ENCODE data around the gene C20orf144.
"Not testable (repeated sequence)": the region's sequence is repeated elsewhere in the genome, so short reads cannot be mapped to it uniquely, and the experiment has no call there.

The C20orf144 gene

DNA sequence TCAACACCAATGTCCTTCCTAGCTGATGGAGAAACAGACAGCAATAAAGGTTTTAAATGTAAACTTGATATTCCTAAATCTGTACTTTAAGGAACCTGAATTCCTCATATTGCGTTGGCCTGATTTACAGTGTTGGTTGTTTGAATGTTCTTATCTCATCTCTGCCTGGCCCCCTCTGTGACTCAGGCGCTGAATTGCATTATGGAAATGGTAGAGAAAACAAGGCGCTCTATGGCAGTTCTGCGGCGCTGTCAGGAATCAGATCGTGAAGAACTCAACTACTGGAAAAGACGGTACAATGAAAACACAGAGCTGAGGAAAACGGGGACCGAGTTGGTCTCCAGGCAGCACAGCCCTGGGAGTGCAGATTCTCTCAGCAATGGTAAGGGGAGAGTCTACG lies 32.6 kb upstream of the C20orf144 start:
- H3K4me3 ChIP-seq (ENCODE audit: low read length) = no peak overlapping the region
- TF ChIP-seq, protein P1, sequence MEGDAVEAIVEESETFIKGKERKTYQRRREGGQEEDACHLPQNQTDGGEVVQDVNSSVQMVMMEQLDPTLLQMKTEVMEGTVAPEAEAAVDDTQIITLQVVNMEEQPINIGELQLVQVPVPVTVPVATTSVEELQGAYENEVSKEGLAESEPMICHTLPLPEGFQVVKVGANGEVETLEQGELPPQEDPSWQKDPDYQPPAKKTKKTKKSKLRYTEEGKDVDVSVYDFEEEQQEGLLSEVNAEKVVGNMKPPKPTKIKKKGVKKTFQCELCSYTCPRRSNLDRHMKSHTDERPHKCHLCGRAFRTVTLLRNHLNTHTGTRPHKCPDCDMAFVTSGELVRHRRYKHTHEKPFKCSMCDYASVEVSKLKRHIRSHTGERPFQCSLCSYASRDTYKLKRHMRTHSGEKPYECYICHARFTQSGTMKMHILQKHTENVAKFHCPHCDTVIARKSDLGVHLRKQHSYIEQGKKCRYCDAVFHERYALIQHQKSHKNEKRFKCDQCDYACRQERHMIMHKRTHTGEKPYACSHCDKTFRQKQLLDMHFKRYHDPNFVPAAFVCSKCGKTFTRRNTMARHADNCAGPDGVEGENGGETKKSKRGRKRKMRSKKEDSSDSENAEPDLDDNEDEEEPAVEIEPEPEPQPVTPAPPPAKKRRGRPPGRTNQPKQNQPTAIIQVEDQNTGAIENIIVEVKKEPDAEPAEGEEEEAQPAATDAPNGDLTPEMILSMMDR (IDR thresholded peaks at IDR 0.05; ENCODE audit: insufficient read depth, low read depth, low read length, missing control alignments) = no peak
- DNase-seq (ENCODE audit: low read depth) = no peak

DNA sequence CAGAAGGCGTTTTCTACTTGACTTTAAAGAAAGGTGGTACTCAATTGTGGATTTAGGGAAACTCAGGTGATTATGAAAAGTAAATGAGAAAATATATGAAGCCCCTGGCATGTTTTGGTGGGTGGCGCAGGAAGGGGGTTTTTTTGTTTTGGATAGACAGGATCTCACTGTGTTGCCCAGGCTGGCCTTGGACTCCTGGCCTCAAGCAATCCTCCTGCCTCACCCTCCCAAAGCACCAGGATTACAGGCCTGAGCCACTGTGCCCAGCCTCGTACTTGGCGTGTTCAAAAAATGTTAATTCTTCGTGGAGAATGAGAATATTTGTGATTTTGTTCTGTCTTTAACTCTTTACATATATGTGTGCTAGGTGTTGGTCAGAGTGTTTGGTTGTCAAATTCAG lies 32.1 kb upstream of the C20orf144 start:
- no peak for DNase-seq (ENCODE audit: low read depth)
- TF ChIP-seq, protein P1 (IDR thresholded peaks at IDR 0.05; ENCODE audit: insufficient read depth, low read depth, low read length, missing control alignments) = no peak
- H3K4me3 ChIP-seq (ENCODE audit: low read length) = no peak overlapping the region

DNA sequence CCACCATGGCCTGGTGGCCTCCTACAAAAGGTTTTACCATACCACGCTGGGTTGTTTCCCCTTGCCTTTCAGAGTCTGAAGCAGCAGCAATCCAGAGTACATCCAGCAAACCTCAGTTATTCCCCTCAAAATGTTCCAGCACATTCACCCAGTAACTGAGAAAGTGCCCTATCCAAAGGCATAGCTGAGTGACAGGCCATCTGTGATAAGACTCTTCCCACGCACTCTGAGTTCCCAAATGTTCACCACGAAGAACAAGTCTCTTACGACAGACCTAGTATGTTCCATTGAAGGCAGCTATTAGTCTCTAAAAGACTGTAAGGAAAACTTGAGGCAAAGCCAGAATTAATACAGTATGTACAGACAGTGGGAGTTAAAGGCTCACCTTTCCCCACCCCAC lies 31.6 kb upstream of the C20orf144 start:
- DNase-seq (ENCODE audit: low read depth) = no peak
- TF ChIP-seq, protein P1 (IDR thresholded peaks at IDR 0.05; ENCODE audit: insufficient read depth, low read depth, low read length, missing control alignments) = no peak
- no peak overlapping the region for H3K4me3 ChIP-seq (ENCODE audit: low read length)

DNA sequence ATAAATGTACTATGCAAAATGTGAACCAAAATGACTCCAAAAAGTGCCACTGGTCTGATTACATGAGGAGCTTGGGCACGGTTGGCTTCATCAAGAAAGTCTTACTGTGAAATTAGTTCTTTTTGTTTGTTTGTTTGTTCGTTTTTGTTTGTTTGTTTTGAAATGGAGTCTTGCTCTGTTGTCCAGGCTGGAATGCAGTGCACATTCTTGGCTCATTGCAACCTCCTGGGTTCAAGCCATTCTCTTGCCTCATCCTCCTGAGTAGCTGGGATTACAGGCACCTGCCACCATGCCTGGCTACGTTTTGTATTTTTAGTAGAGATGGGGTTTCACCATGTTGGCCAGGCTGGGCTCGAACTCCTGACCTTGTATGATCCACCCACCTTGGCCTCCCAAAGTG lies 30.2 kb upstream of the C20orf144 start:
- not testable (repeated sequence) for H3K4me3 ChIP-seq (ENCODE audit: low read length); DNase-seq (ENCODE audit: low read depth)

DNA sequence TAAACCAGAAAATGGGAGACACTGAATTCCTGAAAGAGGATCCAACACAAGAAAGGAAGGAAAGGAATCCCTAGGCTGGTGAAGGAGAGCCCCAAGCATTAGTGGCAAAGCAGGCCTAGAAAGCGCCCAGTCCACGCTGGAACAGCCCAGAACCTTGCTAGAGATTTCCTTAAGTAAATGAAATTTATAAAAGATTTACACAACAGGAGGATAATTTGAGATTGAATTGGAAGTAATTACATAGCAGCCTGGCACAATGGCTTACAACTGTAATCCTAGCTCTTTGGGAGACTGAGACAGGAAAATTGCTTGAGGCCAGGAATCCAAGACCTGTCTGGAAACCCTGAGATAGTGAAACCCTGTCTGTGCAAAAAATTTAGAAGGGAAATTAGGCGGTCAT lies 26.8 kb upstream of the C20orf144 start:
- TF ChIP-seq, protein P1 (IDR thresholded peaks at IDR 0.05; ENCODE audit: insufficient read depth, low read depth, low read length, missing control alignments) = no peak
- H3K4me3 ChIP-seq (ENCODE audit: low read length) = no peak overlapping the region
- DNase-seq (ENCODE audit: low read depth) = no peak

DNA sequence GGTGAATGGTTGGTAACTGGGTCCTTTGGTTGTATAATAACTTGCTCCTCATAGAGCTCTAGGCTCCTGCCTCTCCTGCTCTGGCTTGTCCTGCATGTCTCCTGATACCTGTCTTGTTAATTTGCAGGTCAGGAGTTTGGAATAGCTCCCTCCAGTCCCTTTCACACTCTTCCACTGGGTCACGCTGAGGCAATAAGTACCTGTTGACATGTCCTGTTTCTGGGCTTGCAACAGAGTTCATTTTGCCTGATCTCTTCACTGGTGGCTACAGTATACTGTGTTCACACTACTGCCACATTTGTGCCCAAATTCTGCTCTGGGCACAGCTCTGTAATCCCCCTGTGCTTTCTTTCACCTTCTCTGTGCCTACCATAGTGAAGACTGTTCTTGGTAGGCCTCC lies 25.4 kb upstream of the C20orf144 start:
- DNase-seq (ENCODE audit: low read depth) = no peak
- H3K4me3 ChIP-seq (ENCODE audit: low read length) = no peak overlapping the region
- TF ChIP-seq, protein P1 (IDR thresholded peaks at IDR 0.05; ENCODE audit: insufficient read depth, low read depth, low read length, missing control alignments) = no peak

DNA sequence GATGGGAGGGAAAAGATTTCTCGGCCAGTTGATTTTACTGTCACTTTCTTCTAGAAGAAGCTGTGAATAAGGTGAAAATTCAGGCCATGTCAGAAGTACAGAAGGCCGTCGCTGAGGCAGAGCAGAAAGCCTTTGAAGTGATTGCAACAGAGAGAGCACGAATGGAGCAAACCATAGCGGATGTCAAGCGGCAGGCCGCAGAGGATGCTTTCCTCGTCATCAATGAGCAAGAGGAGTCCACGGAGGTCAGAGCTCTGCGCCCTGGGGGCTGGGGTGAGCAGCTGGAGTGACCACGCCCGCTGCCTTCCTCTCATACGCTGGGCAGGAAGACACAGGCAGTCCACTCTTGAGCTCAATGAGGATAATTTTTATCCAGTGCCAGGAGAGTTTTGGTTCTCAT lies 21.8 kb upstream of the C20orf144 start:
- TF ChIP-seq, protein P1 (IDR thresholded peaks at IDR 0.05; ENCODE audit: insufficient read depth, low read depth, low read length, missing control alignments) = no peak
- no peak for DNase-seq (ENCODE audit: low read depth)
- no peak overlapping the region for H3K4me3 ChIP-seq (ENCODE audit: low read length)

Measured in epithelial cell of esophagus (primary cell).